AG04449 (cell line): Measurements from ENCODE around the gene CRIP1.

Source experiments
- CTCF ChIA-PET: fragments of 350-600 bp; formaldehyde crosslinking; extraction: SDS; loops from one replicate; lab custom pipeline; 2021; ENCODE audit warnings: antibody characterized with exemption; lab: Yijun Ruan, JAX
- POLR2A ChIA-PET: fragments of 400-600, 350-600 bp; formaldehyde crosslinking; extraction: SDS; loops from one replicate; lab custom pipeline; 2020; ENCODE audit warnings: antibody characterized with exemption, inconsistent platforms; lab: Yijun Ruan, JAX
- DNase-seq: peaks from one replicate; pipeline ENCODE4 v3.0.0-alpha.2; 2010; ENCODE audit warnings: low read depth, low spot score
- H3K4me3 ChIP-seq: 2 replicates; pipeline ENCODE4 v1.5.1; 2011; ENCODE audit warnings: low read depth, mild to moderate bottlenecking, control low read depth, low read length
- TF ChIP-seq, protein P1 (sequence below): IDR thresholded peaks from one replicate; pipeline ENCODE4 v1.5.1; 2011; ENCODE audit warnings: mild to moderate bottlenecking, moderate library complexity, low read length, control low read depth, inconsistent platforms; ENCODE audit not compliant: insufficient read depth; ENCODE audit errors: missing control alignments

The CRIP1 gene

DNA sequence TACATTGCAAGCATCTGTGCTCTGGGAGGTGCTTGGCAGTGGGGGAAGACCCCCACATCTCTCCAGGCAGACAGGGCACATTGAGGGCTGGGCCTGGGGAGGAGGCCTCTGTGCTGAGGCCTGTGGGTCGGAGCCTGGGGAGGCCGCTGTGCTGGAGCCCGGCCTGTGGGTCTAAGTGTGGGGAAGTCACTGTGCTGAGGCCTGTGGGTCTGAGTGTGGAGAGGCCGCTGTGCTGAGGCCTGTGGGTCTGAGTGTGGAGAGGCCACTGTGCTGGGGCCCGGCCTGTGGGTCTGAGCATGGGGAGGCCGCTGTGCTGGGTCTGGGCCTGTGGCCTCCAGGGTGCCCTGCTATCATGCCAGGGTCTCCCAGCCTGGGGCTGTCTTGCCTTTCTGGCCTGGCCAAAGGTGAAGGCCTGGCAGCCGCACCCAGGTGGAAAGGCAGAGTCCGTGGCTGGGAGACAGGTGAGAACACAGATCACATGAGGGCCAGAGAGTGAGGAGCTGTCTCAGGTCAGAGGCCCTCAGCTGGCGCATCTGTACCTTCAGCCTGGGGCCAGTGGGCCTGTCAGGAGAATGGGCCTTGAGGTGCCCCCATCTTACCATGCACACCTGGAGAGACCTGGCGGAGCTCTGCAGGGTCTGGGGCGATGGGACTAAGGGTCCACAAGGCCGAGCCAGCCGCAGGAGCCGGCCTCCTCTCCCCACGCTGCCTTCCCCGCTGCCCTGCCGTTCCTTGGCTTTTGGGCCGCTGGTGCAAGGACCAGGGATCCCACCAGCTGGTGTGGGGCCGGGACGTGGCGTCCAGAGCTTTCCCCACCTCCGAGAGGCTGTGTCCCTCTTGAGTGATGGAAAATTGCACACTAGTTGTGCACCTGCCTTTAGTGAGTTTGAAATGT, 30.7 kb upstream of the CRIP1 start:
- no peak overlapping the region for H3K4me3 ChIP-seq
- no peak for DNase-seq
- ChIA-PET CTCF (interaction anchor here (0.6 to 2.8 kb wide), 4 partner anchors 9 to 96 kb away, joined by 3 to 14 read pairs (median 4); no protein-coding TSS in a partner anchor), POLR2A (no interaction called here)
- TF ChIP-seq, protein P1, sequence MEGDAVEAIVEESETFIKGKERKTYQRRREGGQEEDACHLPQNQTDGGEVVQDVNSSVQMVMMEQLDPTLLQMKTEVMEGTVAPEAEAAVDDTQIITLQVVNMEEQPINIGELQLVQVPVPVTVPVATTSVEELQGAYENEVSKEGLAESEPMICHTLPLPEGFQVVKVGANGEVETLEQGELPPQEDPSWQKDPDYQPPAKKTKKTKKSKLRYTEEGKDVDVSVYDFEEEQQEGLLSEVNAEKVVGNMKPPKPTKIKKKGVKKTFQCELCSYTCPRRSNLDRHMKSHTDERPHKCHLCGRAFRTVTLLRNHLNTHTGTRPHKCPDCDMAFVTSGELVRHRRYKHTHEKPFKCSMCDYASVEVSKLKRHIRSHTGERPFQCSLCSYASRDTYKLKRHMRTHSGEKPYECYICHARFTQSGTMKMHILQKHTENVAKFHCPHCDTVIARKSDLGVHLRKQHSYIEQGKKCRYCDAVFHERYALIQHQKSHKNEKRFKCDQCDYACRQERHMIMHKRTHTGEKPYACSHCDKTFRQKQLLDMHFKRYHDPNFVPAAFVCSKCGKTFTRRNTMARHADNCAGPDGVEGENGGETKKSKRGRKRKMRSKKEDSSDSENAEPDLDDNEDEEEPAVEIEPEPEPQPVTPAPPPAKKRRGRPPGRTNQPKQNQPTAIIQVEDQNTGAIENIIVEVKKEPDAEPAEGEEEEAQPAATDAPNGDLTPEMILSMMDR, result no peak

GRCh38 chr14:105456736-105457617, 29.7 kb upstream of the CRIP1 start:
- H3K4me3 ChIP-seq, result no peak overlapping the region
- DNase-seq, result no peak
- TF ChIP-seq, protein P1, result no peak
- POLR2A ChIA-PET, result no interaction called here
- CTCF ChIA-PET, result interaction anchor here (0.6 to 2.8 kb wide), 7 partner anchors 9 to 97 kb away, joined by 3 to 14 read pairs (median 3); no protein-coding TSS in a partner anchor

DNA sequence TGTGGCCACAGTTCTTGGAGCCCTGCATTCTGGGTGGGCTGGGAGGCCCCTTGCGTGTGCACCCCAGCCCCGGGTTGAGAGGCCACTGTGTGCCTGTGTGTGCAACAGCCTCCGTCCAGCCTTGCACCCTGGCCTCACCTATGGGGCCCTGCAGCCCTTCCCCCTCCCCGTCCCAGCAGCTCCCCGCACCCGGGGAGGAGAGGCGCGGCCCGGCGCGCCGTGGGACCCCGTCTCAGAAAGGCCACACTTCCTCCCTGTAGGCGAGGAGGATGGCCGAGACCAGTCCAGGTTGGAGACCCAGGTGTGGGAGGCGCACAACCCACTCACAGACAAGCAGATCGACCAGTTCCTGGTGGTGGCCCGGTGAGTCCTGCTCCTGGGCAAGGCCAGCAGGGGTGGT, 28.7 kb upstream of the CRIP1 start:
- TF ChIP-seq, protein P1, result no peak
- ChIA-PET CTCF (interaction anchor here (1.1 to 2.8 kb wide), 6 partner anchors 11 to 87 kb away, joined by 3 to 14 read pairs (median 3); no protein-coding TSS in a partner anchor), POLR2A (no interaction called here)
- DNase-seq, result no peak
- H3K4me3 ChIP-seq, result no peak overlapping the region

GRCh38 chr14:105458571-105458970, 28.1 kb upstream of the CRIP1 start:
- no peak overlapping the region for H3K4me3 ChIP-seq
- POLR2A ChIA-PET, result no interaction called here
- TF ChIP-seq, protein P1, result no peak
- CTCF ChIA-PET, result interaction anchor here (1.3 to 2.8 kb wide), 3 partner anchors 11 to 87 kb away, joined by 3 to 14 read pairs (median 7); no protein-coding TSS in a partner anchor
- no peak for DNase-seq

- CTCF ChIA-PET, result no interaction called here
- POLR2A ChIA-PET, result no interaction called here
These were observed 26.6 kb upstream of the CRIP1 start for GRCh38 chr14:105460116-105460515.

More at GRCh38 chr14:105460116-105460515, 26.6 kb upstream of the CRIP1 start:
- TF ChIP-seq, protein P1, result no peak
- DNase-seq, result no peak
- no peak overlapping the region for H3K4me3 ChIP-seq
